HG02943 (cell line): Measurements from ENCODE around the gene CYP4F11.
"Not testable (repeated sequence)": the region's sequence is repeated elsewhere in the genome, so short reads cannot be mapped to it uniquely, and the experiment has no call there.

Experiments used
- ATAC-seq: cut with Tn5 transposase; IDR thresholded peaks from one replicate; pipeline ENCODE4 v1.9.1; 2021; ENCODE audit warnings: mild to moderate bottlenecking, low read depth, moderate library complexity; ENCODE audit not compliant: unreplicated experiment

The CYP4F11 gene

GRCh38 chr19:15934332-15935078 is at the start of gene CYP4F11:
Gene CYP4F11, minus strand, starts transcription at chr19:15934529. Its CDS starts 121 bp downstream, at chr19:15934408.
- no peak for ATAC-seq

GRCh38 chr19:15979293-15979692 is 45.0 kb upstream of the CYP4F11 start:
- no peak for ATAC-seq

GRCh38 chr19:15977690-15978089 is 43.4 kb upstream of the CYP4F11 start:
- ATAC-seq: no peak

- no peak for ATAC-seq
These were observed 42.7 kb upstream of the CYP4F11 start for GRCh38 chr19:15976836-15977689.

GRCh38 chr19:15974856-15975255 is 40.5 kb upstream of the CYP4F11 start:
- ATAC-seq: no peak

- not testable (repeated sequence) for ATAC-seq
These were observed 37.7 kb upstream of the CYP4F11 start for GRCh38 chr19:15972043-15972442.

GRCh38 chr19:15971224-15971780 is 37.0 kb upstream of the CYP4F11 start:
- no peak for ATAC-seq

GRCh38 chr19:15964231-15964630 is 29.9 kb upstream of the CYP4F11 start:
- ATAC-seq: no peak

- ATAC-seq: no peak
These were observed 28.0 kb upstream of the CYP4F11 start for GRCh38 chr19:15962319-15962718.

GRCh38 chr19:15954820-15955219 is 20.5 kb upstream of the CYP4F11 start:
- no peak for ATAC-seq

GRCh38 chr19:15948223-15949058 is 14.1 kb upstream of the CYP4F11 start, which contains the start of gene OR10H4:
Gene OR10H4, plus strand, starts transcription at chr19:15949008. Its CDS starts 0 bp downstream, at chr19:15949008.
- no peak for ATAC-seq

GRCh38 chr19:15945301-15945700 is 11.0 kb upstream of the CYP4F11 start:
- ATAC-seq: no peak

- no peak for ATAC-seq
These were observed 10.1 kb upstream of the CYP4F11 start for GRCh38 chr19:15944401-15944800.

- ATAC-seq: no peak
These were observed 3.4 kb upstream of the CYP4F11 start for GRCh38 chr19:15937771-15938170.

- no peak for ATAC-seq
These were observed 2.6 kb upstream of the CYP4F11 start for GRCh38 chr19:15936950-15937349.

GRCh38 chr19:15936173-15936572 is 1.8 kb upstream of the CYP4F11 start:
- no peak for ATAC-seq

- ATAC-seq: no peak
These were observed 906 bp upstream of the CYP4F11 start for GRCh38 chr19:15935167-15935702.

- ATAC-seq: not testable (repeated sequence)
These were observed 483 bp downstream of the CYP4F11 start for GRCh38 chr19:15933761-15934331.

- ATAC-seq: no peak
These were observed 6.0 kb downstream of the CYP4F11 start for GRCh38 chr19:15928321-15928720.

- ATAC-seq: no peak
These were observed 7.8 kb downstream of the CYP4F11 start for GRCh38 chr19:15926484-15926883.
